NAMALWA (cell line): ENCODE data around the gene ZNF557.

Experiments used
- DNase-seq: peaks from one replicate; pipeline ENCODE4 v3.0.0-alpha.2; 2015; ENCODE audit warnings: low spot score

Gene ZNF557

GRCh38 chr19:7074705-7075282 is 5.3 kb downstream of the ZNF557 start:
- DNase-seq, result no peak

- DNase-seq, result no peak
Observed at GRCh38 chr19:7076151-7076550, 6.6 kb downstream of the ZNF557 start.

- no peak for DNase-seq
Observed at GRCh38 chr19:7078008-7078407, 8.5 kb downstream of the ZNF557 start.

- DNase-seq, result peak; percentile 52
Observed at GRCh38 chr19:7083076-7083956, 13.8 kb downstream of the ZNF557 start.

- no peak for DNase-seq
Observed at GRCh38 chr19:7088999-7089398, 19.5 kb downstream of the ZNF557 start.

- DNase-seq, result no peak
Observed at GRCh38 chr19:7098096-7098495, 28.6 kb downstream of the ZNF557 start.

- DNase-seq, result peak; percentile 93
Observed at GRCh38 chr19:7098701-7099596, 29.4 kb downstream of the ZNF557 start.

- DNase-seq, result no peak
Observed at GRCh38 chr19:7099597-7099921, 30.1 kb downstream of the ZNF557 start.

GRCh38 chr19:7101498-7102253 is 32.2 kb downstream of the ZNF557 start:
- DNase-seq, result no peak

- DNase-seq, result no peak
Observed at GRCh38 chr19:7104747-7105447, 35.4 kb downstream of the ZNF557 start.

GRCh38 chr19:7106711-7107657 is 37.5 kb downstream of the ZNF557 start:
- no peak for DNase-seq

- no peak for DNase-seq
Observed at GRCh38 chr19:7109678-7110289, 40.3 kb downstream of the ZNF557 start.

GRCh38 chr19:7112675-7113074 is 43.2 kb downstream of the ZNF557 start:
- DNase-seq, result no peak

GRCh38 chr19:7113233-7113632 is 43.7 kb downstream of the ZNF557 start:
- no peak for DNase-seq

GRCh38 chr19:7115721-7116120 is 46.2 kb downstream of the ZNF557 start:
- no peak for DNase-seq

GRCh38 chr19:7117248-7117647 is 47.7 kb downstream of the ZNF557 start:
- no peak for DNase-seq

- no peak for DNase-seq
Observed at GRCh38 chr19:7119582-7119981, 50.1 kb downstream of the ZNF557 start.

GRCh38 chr19:7120499-7120898 is 51.0 kb downstream of the ZNF557 start:
- DNase-seq, result no peak

- DNase-seq, result no peak
Observed at GRCh38 chr19:7122701-7123100, 53.2 kb downstream of the ZNF557 start.

- no peak for DNase-seq
Observed at GRCh38 chr19:7124782-7125181, 55.3 kb downstream of the ZNF557 start.
